Stimulated activated CD4-positive, alpha-beta T cell treated with anti-CD3 and anti-CD28 coated beads, Interleukin-4, amount 100 ng/mL, for 24 hours (primary cell): ENCODE results near the gene CD248.
A peak's percentile ranks its signal among the peaks of the same experiment; 100 is the strongest.
"Not testable (repeated sequence)": the region's sequence is repeated elsewhere in the genome, so short reads cannot be mapped to it uniquely, and the experiment has no call there.

ENCODE experiments used
- DNase-seq: peaks from one replicate; pipeline ENCODE4 v3.0.0-alpha.2; 2020

Gene CD248

GRCh38 chr11:66287211-66287888, 29.5 kb downstream of the CD248 start:
- DNase-seq, result no peak

DNA sequence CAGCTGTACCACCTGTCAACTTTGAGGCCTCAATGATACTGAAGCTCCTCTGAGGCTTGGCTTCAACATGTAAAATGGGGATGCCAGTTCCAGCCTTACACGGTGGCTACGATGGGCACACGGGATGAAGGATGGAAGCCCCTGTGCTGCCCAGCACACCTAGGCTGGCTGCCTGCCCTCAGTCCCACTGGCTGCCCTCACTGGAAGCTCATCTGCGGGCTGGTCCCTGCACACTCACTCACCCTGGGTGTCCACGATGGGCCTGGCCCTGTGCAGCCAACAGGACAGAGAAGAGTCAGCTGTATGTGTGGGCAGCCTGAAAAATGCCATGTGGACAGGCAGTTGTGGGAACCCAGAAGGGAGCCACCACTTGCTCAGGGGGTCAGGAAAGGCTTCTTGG, 30.1 kb downstream of the CD248 start:
- no peak for DNase-seq

DNA sequence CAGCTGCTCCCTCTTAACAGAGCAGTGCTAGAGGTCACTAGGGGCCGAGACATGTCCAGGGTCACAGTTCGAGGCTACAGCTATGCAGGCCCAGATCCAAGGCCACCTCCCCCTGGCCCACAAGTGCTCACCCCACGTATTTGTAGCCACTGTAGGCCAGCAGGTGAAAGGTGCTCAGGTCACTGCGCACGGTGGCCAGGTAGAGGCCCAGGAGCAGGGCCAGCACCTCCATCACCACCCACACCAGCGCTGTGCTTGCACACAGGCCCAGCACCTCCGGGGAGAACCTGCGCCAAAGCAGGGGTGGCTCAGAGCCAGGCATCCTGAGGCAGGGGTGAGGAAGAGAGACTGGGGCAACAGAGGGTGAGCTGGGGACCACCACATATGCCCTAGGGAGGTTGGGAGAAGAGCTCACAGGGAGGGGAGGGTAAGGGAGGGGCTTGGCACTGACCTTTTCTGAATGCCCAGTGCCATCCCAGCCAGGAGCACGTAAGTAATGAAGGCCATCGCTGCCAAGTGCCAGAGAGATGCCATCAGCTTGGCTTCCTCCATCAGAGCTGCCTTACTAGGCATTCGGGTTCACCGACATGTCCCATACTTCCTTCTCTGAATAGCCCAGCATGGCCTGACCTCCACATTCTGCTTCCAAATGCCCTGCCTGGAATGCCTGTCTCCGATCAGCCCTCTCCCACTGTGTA, 31.4 kb downstream of the CD248 start:
- DNase-seq, result no peak

GRCh38 chr11:66284526-66285078, 32.2 kb downstream of the CD248 start:
- DNase-seq, result no peak

GRCh38 chr11:66283461-66284105, 33.3 kb downstream of the CD248 start:
- no peak for DNase-seq

DNA sequence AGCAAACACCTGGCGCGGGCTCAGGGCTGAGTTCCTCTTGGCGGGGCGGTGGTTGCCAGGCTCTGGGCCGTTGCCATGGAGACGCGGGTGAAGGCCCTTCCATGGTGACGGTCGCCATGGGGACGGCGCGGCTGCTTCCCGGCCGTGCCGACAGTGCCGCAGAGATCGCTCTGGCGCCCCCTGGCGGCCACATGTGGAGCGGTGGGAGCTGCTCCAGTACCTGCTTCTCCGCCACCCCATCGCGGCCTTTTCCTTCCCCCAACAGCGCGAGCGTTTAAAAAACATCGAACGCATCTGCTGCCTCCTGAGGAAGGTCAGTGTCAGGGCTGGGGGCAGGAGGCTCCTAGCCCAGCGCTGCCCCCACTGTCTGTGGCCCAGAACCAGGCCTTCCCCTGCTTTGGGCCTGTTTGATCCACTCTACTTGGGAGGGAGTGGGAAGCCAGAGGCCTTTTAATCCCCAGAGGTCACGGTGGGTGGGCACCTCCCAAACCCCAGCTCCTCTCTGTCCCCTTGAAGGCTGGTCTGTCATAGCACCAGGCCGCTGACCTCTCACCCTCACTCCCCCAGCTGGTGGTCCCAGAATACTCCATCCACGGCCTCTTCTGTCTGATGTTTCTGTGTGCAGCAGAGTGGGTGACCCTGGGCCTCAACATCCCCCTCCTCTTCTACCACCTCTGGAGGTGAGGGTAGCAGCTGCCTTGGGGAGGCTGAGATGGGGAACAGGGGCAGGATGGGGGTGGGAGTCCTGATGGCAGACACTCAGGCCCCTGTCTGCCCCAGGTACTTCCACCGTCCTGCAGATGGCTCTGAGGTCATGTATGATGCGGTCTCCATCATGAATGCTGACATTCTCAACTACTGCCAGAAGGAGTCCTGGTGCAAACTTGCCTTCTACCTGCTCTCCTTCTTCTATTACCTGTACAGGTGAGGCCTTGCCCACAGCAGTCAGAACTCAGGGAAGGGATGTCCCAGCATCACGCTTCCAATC, 34.1 kb downstream of the CD248 start:
- peak; percentile 98 for DNase-seq

DNA sequence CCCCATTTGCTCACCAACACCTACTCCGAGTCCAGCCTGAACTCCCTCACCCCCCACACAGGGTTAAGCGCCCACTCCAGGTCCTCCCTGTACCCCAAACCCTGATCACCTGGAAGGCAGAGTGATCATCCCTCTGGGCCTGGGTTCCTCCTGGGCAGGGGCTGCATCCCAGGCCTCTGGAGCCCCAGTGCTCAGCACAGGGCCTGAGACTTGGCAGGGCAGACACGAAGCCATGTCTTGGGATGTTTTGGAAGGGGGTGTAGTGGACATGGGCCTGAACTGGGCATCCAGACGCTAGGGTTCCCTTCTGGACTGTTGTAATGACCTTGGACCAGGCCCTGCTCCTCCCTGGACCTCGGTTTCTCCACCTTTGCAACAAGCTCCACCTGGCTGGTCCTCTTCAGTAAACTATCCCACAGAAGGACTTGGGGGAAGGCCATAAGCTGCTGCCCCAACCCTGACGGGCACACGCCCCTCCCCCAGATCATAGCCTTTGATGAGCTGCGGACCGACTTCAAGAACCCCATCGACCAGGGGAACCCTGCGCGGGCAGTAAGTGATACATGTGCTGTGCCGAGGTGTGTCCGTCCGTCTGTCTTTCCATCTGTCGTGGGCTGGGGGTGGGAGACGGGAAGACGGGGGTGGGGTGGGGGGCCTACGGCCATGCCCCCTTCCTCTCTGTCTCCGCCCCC, 34.9 kb downstream of the CD248 start:
- no peak for DNase-seq

GRCh38 chr11:66281001-66281400, 35.8 kb downstream of the CD248 start:
- DNase-seq, result no peak

GRCh38 chr11:66280428-66280827, 36.4 kb downstream of the CD248 start:
- DNase-seq, result no peak

DNA sequence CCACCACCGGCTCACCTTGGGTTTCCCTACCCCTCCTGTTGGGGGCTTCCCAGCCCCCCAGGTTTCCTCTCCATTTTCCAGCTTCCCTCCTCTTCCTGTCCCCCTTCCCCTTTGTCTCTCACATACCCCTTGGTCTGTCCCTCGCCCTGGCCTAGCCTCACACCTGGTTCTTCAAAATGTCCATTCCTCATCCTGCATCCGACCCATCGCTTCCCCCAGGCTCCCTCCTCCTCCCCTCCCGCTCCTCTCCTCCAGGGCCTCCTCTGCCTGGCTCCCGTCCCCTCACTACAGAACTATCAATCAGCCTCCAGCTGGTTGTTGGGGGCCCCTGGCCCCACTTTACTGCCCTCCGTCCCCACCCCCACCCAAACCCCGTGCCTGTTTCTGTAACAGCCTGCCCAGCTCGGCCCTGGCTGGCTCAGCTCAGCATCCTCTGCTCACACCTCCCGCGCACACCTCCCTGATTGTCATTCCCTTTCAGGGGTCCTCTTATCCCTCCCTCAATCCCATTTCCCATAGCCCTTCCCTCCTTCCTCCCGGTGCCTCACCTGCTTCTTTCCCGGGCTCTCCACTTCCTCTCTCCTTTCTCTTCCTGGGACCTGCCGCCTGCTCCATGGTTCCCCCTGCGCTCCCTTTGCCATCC, 37.6 kb downstream of the CD248 start:
- DNase-seq, result no peak

GRCh38 chr11:66278363-66279091, 38.3 kb downstream of the CD248 start:
- no peak for DNase-seq

GRCh38 chr11:66277471-66278362, 39.1 kb downstream of the CD248 start, which contains the start of gene CNIH2:
Gene CNIH2, plus strand, starts transcription at chr11:66278175. Its CDS starts 282 bp downstream, at chr11:66278457.
- DNase-seq, result peak; percentile 34

DNA sequence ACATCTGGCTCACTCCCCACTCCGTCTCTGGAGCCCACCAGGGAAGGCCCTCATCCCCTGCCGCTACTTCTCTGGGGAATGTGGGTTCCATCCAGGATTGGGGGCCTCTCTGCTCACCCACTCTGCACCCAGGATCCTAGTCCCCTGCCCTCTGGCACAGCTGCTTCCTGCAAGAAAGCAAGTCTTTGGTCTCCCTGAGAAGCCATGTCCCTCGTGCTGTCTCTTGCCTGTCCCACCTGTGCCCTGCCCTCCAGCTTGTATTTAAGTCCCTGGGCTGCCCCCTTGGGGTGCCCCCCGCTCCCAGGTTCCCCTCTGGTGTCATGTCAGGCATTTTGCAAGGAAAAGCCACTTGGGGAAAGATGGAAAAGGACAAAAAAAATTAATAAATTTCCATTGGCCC, 39.8 kb downstream of the CD248 start:
- not testable (repeated sequence) for DNase-seq

GRCh38 chr11:66276619-66277018, 40.2 kb downstream of the CD248 start:
- DNase-seq, result not testable (repeated sequence)

GRCh38 chr11:66275984-66276612, 40.7 kb downstream of the CD248 start:
- no peak for DNase-seq

DNA sequence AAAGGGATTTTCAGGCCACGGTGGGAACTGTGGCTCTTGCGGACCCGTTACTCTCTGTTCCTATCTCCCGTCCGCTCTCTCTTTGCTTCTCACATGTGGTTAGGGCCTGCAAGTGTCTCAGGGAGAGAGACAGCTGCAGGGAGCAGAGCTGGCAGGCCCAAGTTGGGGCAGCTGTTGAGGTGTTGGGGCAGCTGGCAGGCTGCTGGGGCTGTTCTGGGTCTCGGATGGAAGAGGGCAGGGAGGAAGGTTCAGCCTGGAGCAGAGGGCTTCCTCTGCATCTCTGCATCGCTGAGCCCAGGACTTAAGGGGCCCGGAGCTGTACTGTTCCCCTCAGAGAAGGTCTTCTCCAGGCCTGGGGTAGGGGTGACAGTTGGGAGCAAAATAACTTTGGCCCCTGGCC, 41.4 kb downstream of the CD248 start:
- DNase-seq, result no peak

- no peak for DNase-seq
Observed at GRCh38 chr11:66274219-66274618, 42.6 kb downstream of the CD248 start.

DNA sequence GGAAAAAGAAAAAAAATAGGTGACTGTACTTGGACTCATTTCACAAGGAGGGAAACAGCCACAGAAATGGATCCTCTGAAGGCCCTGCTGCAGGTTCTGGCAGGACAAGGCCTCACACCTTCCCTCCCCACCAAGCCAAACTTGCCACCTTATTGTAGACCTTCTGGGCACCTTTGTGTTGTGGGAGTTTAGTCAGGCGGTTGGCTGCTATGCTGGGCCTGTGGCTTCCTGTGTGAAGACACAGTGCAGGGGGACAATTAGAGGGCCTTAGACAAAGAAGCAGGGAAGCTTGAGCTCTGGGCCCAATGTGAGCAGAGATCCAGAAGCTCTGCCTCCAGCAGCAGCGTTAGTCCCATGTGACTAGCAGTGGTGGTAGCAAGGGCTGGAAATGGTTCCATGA, 44.2 kb downstream of the CD248 start:
- no peak for DNase-seq

GRCh38 chr11:66271816-66272215, 45.0 kb downstream of the CD248 start:
- no peak for DNase-seq
